Measurements from ENCODE around the gene NR2F1-AS1. TPM values are rescaled to one million over a fixed set of nuclear protein-coding genes. Genes with fewer than 3 reads are reported as not detected.

NR2F1-AS1 gene
- total and polyA plus RNA-seq, 2 donors (not counting 3 experiments of a cell fraction or from before 2014, with no cell fraction given) = 4.2 to 13.8 TPM

- FAIRE-seq = no peak
These were observed 15.9 kb upstream of the NR2F1-AS1 start for GRCh38 chr5:93596676-93597490.

More at GRCh38 chr5:93596676-93597490, 15.9 kb upstream of the NR2F1-AS1 start:
- no peaks in the 10 kb centered on the region for H3K9me1 ChIP-seq (replicated peaks; ENCODE audit: control insufficient read depth, extremely low read depth, insufficient read depth, low read length)
- BruUV-seq (replicated peaks) = no TSS peak
- no peak overlapping the region for H3K4me2 ChIP-seq (ENCODE audit: insufficient read depth, low read length)
- no peak overlapping the region for H3K4me3 ChIP-seq (replicated peaks in 1 of 3; ENCODE audit: insufficient read depth in 1 of 3, low read depth in 1 of 3, low read length in 3 of 3)
- no peak overlapping the region for H3K27ac ChIP-seq (ENCODE audit: insufficient read depth, low read depth, low read length)
- intact Hi-C loops (cut with micrococcal nuclease) = no loop called here
- peaks cover 5% of the 10 kb centered on the region for H3K79me2 ChIP-seq (ENCODE audit: control insufficient read depth, insufficient read depth, low read length)
- H3K36me3 ChIP-seq (ENCODE audit: control insufficient read depth in 2 of 2, extremely low read depth in 1 of 2, insufficient read depth in 2 of 2, low read length in 2 of 2) = peaks cover 0 to 6% of the 10 kb centered on the region in 2 experiments
- no peak for TF ChIP-seq GATA2 (IDR thresholded peaks at IDR 0.05; ENCODE audit: insufficient read depth, insufficient read length, low read depth, low read length)
- TF ChIP-seq, protein P1, sequence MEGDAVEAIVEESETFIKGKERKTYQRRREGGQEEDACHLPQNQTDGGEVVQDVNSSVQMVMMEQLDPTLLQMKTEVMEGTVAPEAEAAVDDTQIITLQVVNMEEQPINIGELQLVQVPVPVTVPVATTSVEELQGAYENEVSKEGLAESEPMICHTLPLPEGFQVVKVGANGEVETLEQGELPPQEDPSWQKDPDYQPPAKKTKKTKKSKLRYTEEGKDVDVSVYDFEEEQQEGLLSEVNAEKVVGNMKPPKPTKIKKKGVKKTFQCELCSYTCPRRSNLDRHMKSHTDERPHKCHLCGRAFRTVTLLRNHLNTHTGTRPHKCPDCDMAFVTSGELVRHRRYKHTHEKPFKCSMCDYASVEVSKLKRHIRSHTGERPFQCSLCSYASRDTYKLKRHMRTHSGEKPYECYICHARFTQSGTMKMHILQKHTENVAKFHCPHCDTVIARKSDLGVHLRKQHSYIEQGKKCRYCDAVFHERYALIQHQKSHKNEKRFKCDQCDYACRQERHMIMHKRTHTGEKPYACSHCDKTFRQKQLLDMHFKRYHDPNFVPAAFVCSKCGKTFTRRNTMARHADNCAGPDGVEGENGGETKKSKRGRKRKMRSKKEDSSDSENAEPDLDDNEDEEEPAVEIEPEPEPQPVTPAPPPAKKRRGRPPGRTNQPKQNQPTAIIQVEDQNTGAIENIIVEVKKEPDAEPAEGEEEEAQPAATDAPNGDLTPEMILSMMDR (IDR thresholded peaks at IDR 0.05; ENCODE audit: extremely low read depth in 1 of 2, insufficient read depth in 1 of 2, low read depth in 1 of 2, low read length in 2 of 2) = peak in 1 of 2 donors; percentile 12
- no peak for TF ChIP-seq POLR2AphosphoS5 (IDR thresholded peaks at IDR 0.05; ENCODE audit: insufficient read depth, low read depth, low read length)
- TF ChIP-seq POLR2A (IDR thresholded peaks at IDR 0.05; ENCODE audit: low read depth, low read length) = no peak
- no peak overlapping the region for H3K9ac ChIP-seq (replicated peaks; ENCODE audit: extremely low read depth, insufficient read depth, low read length)
- no peaks in the 10 kb centered on the region for H4K20me1 ChIP-seq (replicated peaks; ENCODE audit: control insufficient read depth, extremely low read depth, insufficient read depth, low read length)
- dilution Hi-C loops (cut with MboI; ENCODE audit: extremely low pct_ligation_motif_present, low sequenced_read_pairs) = no loop called here
- ChIA-PET POLR2A (no interaction called here), CTCF (interaction anchor here (2.4 to 5.8 kb wide), 2 partner anchors 10 to 204 kb away, joined by 13 to 25 read pairs; no protein-coding TSS in a partner anchor)
- H3K4me1 ChIP-seq (ENCODE audit: control insufficient read depth, extremely low read depth, insufficient read depth, low read length) = no peaks in the 10 kb centered on the region
- H2AFZ ChIP-seq (ENCODE audit: low read depth, low read length) = no peak overlapping the region
- H3K27me3 ChIP-seq (ENCODE audit: control insufficient read depth in 2 of 2, insufficient read depth in 2 of 2, low read length in 2 of 2) = peaks cover 21 to 25% of the 10 kb centered on the region in 2 experiments
- DNase-seq (ENCODE audit: low read depth, low spot score) = no peak
- H3K9me3 ChIP-seq (replicated peaks; ENCODE audit: control insufficient read depth, insufficient read depth, low read length) = no peaks in the 10 kb centered on the region
